ENCODE results near the gene KCNQ1. TPM values are rescaled to one million over a fixed set of nuclear protein-coding genes. Genes with fewer than 3 reads are reported as not detected.

KCNQ1 gene
- total and polyA plus RNA-seq, 2 donors (not counting 1 experiment from before 2014, with no cell fraction given) = not detected

- TF ChIP-seq CTCF (conservative IDR thresholded peaks at IDR 0.05 in 1 of 2, IDR thresholded peaks at IDR 0.05 in 1 of 2; ENCODE audit: low read depth in 1 of 2, low read length in 2 of 2) = no peak
- no peak for TF ChIP-seq EZH2 (IDR thresholded peaks at IDR 0.05; ENCODE audit: low read length, missing control alignments)
- Histone ChIP-seq H3K27ac (ENCODE audit: insufficient read depth, low read length) (no peak overlapping the region), H2AFZ (ENCODE audit: low read length) (no peak overlapping the region), H3K36me3 (ENCODE audit: control insufficient read depth, insufficient read depth, low read length) (no peaks in the 10 kb centered on the region), H3K4me2 (ENCODE audit: extremely low read depth, insufficient read depth, low read length) (no peak overlapping the region), H3K79me2 (ENCODE audit: control insufficient read depth, insufficient read depth, low read length) (no peaks in the 10 kb centered on the region), H3K4me1 (ENCODE audit: control insufficient read depth, extremely low read depth, insufficient read depth, low read length) (no peaks in the 10 kb centered on the region), H3K4me3 (replicated peaks in 1 of 4; ENCODE audit: control extremely low read depth in 1 of 4, insufficient read depth in 1 of 4, low read depth in 3 of 4, low read length in 4 of 4) (no peak overlapping the region), H3K9me3 (ENCODE audit: control insufficient read depth, insufficient read depth, low read depth, low read length) (no peaks in the 10 kb centered on the region), H4K20me1 (ENCODE audit: control insufficient read depth, extremely low read depth, insufficient read depth, low read length) (no peaks in the 10 kb centered on the region), H3K9ac (ENCODE audit: insufficient read depth, low read length) (no peak overlapping the region), H3K27me3 (ENCODE audit: control insufficient read depth, insufficient read depth, low read length) (no peaks in the 10 kb centered on the region)
- DNase-seq (ENCODE audit: low read depth in 2 of 2) = no peak
Measured at GRCh38 chr11:2754008-2754407, 309.2 kb downstream of the KCNQ1 start.

- Histone ChIP-seq H3K9ac (ENCODE audit: insufficient read depth, low read length) (no peak overlapping the region), H4K20me1 (ENCODE audit: control insufficient read depth, extremely low read depth, insufficient read depth, low read length) (no peaks in the 10 kb centered on the region), H3K27me3 (ENCODE audit: control insufficient read depth, insufficient read depth, low read length) (no peaks in the 10 kb centered on the region), H3K4me2 (ENCODE audit: extremely low read depth, insufficient read depth, low read length) (no peak overlapping the region), H3K9me3 (ENCODE audit: control insufficient read depth, insufficient read depth, low read depth, low read length) (no peaks in the 10 kb centered on the region), H3K79me2 (ENCODE audit: control insufficient read depth, insufficient read depth, low read length) (no peaks in the 10 kb centered on the region), H2AFZ (ENCODE audit: low read length) (no peak overlapping the region), H3K27ac (ENCODE audit: insufficient read depth, low read length) (no peak overlapping the region), H3K4me3 (replicated peaks in 1 of 4; ENCODE audit: control extremely low read depth in 1 of 4, insufficient read depth in 1 of 4, low read depth in 3 of 4, low read length in 4 of 4) (no peak overlapping the region), H3K4me1 (ENCODE audit: control insufficient read depth, extremely low read depth, insufficient read depth, low read length) (no peaks in the 10 kb centered on the region), H3K36me3 (ENCODE audit: control insufficient read depth, insufficient read depth, low read length) (no peaks in the 10 kb centered on the region)
- TF ChIP-seq EZH2 (IDR thresholded peaks at IDR 0.05; ENCODE audit: low read length, missing control alignments) = no peak
- no peak for DNase-seq (ENCODE audit: low read depth in 2 of 2)
Measured at GRCh38 chr11:2755071-2755470, 310.3 kb downstream of the KCNQ1 start.

- Histone ChIP-seq H3K27me3 (ENCODE audit: control insufficient read depth, insufficient read depth, low read length) (no peaks in the 10 kb centered on the region), H3K4me2 (ENCODE audit: extremely low read depth, insufficient read depth, low read length) (no peak overlapping the region), H3K9ac (ENCODE audit: insufficient read depth, low read length) (no peak overlapping the region), H3K9me3 (ENCODE audit: control insufficient read depth, insufficient read depth, low read depth, low read length) (no peaks in the 10 kb centered on the region), H3K4me3 (replicated peaks in 1 of 4; ENCODE audit: control extremely low read depth in 1 of 4, insufficient read depth in 1 of 4, low read depth in 3 of 4, low read length in 4 of 4) (no peak overlapping the region), H4K20me1 (ENCODE audit: control insufficient read depth, extremely low read depth, insufficient read depth, low read length) (no peaks in the 10 kb centered on the region), H3K4me1 (ENCODE audit: control insufficient read depth, extremely low read depth, insufficient read depth, low read length) (no peaks in the 10 kb centered on the region), H2AFZ (ENCODE audit: low read length) (no peak overlapping the region), H3K79me2 (ENCODE audit: control insufficient read depth, insufficient read depth, low read length) (no peaks in the 10 kb centered on the region), H3K36me3 (ENCODE audit: control insufficient read depth, insufficient read depth, low read length) (no peaks in the 10 kb centered on the region), H3K27ac (ENCODE audit: insufficient read depth, low read length) (no peak overlapping the region)
- no peak for DNase-seq (ENCODE audit: low read depth in 2 of 2)
- no peak for TF ChIP-seq CTCF (conservative IDR thresholded peaks at IDR 0.05 in 1 of 2, IDR thresholded peaks at IDR 0.05 in 1 of 2; ENCODE audit: low read depth in 1 of 2, low read length in 2 of 2)
- no peak for TF ChIP-seq EZH2 (IDR thresholded peaks at IDR 0.05; ENCODE audit: low read length, missing control alignments)
Measured at GRCh38 chr11:2758751-2759150, 313.9 kb downstream of the KCNQ1 start.

Data from fibroblast of lung (primary cell).